Lower leg skin (tissue), 4 donors: ENCODE results near the gene ALPK1. TPM values are rescaled to one million over a fixed set of nuclear protein-coding genes. Genes with fewer than 3 reads are reported as not detected.
"Not testable (repeated sequence)": the region's sequence is repeated elsewhere in the genome, so short reads cannot be mapped to it uniquely, and the experiment has no call there.

Source experiments
- DNase-seq, 2 donors: peaks; one replicate each; pipeline ENCODE4 v3.0.0-alpha.2; 2019; ENCODE audit warnings: low spot score in 2 of 2
- H3K4me3 ChIP-seq: fragments of 200-600 bp; sonication (generic); 2 replicates; pipeline ENCODE4 v1.5.1; 2017; ENCODE audit warnings: mild to moderate bottlenecking, low read depth; ENCODE audit not compliant: poor library complexity, severe bottlenecking
- CTCF ChIP-seq, 3 donors: fragments of 450-650 bp; IDR thresholded peaks; one replicate each; pipeline ENCODE4 v1.5.1; 2016; ENCODE audit warnings: antibody characterized with exemption in 3 of 3, mild to moderate bottlenecking in 3 of 3, moderate library complexity in 2 of 3
- POLR2A ChIP-seq, 2 donors: fragments of 450-650 bp; IDR thresholded peaks; one replicate each; pipeline ENCODE4 v1.6.1; 2016 to 2017; ENCODE audit warnings: antibody characterized with exemption in 2 of 2, mild to moderate bottlenecking in 1 of 2, moderate library complexity in 1 of 2
- WGBS, 2 donors: methylation state at CpG; one replicate each; pipeline ENCODE4 v1.1.5; 2018; 5-methylcytosine and 5-hydroxymethylcytosine counted together
- intact Hi-C: fragments of 100-400 bp; cut with DNase I; formaldehyde crosslinking; loops from one replicate; pipeline ENCODE4 v1.15.0; 2023; ENCODE audit warnings: low total_unique reads
- total RNA-seq, 4 donors: library from RNA; depleted of rRNA; stranded (reverse); fragments of >200 nt; gene quantifications; one replicate each; pipeline ENCODE4 v1.1.0, GENCODE V29; 2016

ALPK1 gene
- total RNA-seq, 4 donors from 2014 or later, result 15.9 to 24.0 (median 19.7) TPM

GRCh38 chr4:112277220-112277619, 19.9 kb upstream of the ALPK1 start:
- no peak overlapping the region for H3K4me3 ChIP-seq
- DNase-seq, result no peak
- TF ChIP-seq POLR2A (IDR thresholded peaks at IDR 0.05), result no peak
- TF ChIP-seq CTCF (IDR thresholded peaks at IDR 0.05), result no peak
- WGBS, 2 donors, result 62 to 73% methylated on average over 3 of the region's 3 CpGs
- intact Hi-C loops, result no loop called here

GRCh38 chr4:112277705-112278448, 19.3 kb upstream of the ALPK1 start:
- no peak for TF ChIP-seq POLR2A (IDR thresholded peaks at IDR 0.05)
- no peak for TF ChIP-seq CTCF (IDR thresholded peaks at IDR 0.05)
- no peak for DNase-seq
- intact Hi-C loops, result no loop called here
- WGBS, 2 donors, result 54 to 61% methylated on average over 10 of the region's 10 CpGs
- H3K4me3 ChIP-seq, result no peak overlapping the region

GRCh38 chr4:112279025-112279881, 17.9 kb upstream of the ALPK1 start:
- TF ChIP-seq POLR2A (IDR thresholded peaks at IDR 0.05) (no peak), CTCF (IDR thresholded peaks at IDR 0.05) (no peak)
- WGBS, 2 donors, result 42 to 50% methylated on average over 10 of the region's 10 CpGs
- no peak for DNase-seq
- intact Hi-C loops, result no loop called here
- no peak overlapping the region for H3K4me3 ChIP-seq

GRCh38 chr4:112279882-112280315, 17.3 kb upstream of the ALPK1 start:
- WGBS, 2 donors, result 67 to 76% methylated on average over 7 of the region's 7 CpGs
- intact Hi-C loops, result no loop called here
- DNase-seq, result no peak
- no peak for TF ChIP-seq CTCF (IDR thresholded peaks at IDR 0.05)
- no peak for TF ChIP-seq POLR2A (IDR thresholded peaks at IDR 0.05)
- no peak overlapping the region for H3K4me3 ChIP-seq

- intact Hi-C loops, result no loop called here
Observed at GRCh38 chr4:112280386-112281056, 16.6 kb upstream of the ALPK1 start.

GRCh38 chr4:112281895-112282398, 15.2 kb upstream of the ALPK1 start:
- WGBS, 2 donors, result 88% methylated on average over 2 of the region's 2 CpGs
- H3K4me3 ChIP-seq, intact Hi-C loops, DNase-seq: not testable (repeated sequence)

More at GRCh38 chr4:112280386-112281056, 16.6 kb upstream of the ALPK1 start:
- WGBS, 2 donors, result 79 to 85% methylated on average over 5 of the region's 5 CpGs
- TF ChIP-seq POLR2A (IDR thresholded peaks at IDR 0.05) (no peak), CTCF (IDR thresholded peaks at IDR 0.05) (no peak)
- DNase-seq, result no peak
- no peak overlapping the region for H3K4me3 ChIP-seq
